NCI-H146 treated with DMSO at 0.1 percent for 48 hours (cell line): ENCODE results near the gene PCNX3.
A peak's percentile ranks its signal among the peaks of the same experiment; 100 is the strongest.
"Not testable (repeated sequence)": the region's sequence is repeated elsewhere in the genome, so short reads cannot be mapped to it uniquely, and the experiment has no call there.

Source experiments
- DNase-seq: peaks from one replicate; lab custom pipeline; 2025; ENCODE audit not compliant: unreplicated experiment; lab: John Stamatoyannopoulos, UW

The PCNX3 gene

GRCh38 chr11:65637794-65638419 is 22.3 kb downstream of the PCNX3 start, which contains the start of gene SIPA1:
Gene SIPA1 (plus strand): TSS chr11:65638101. CDS start chr11:65640922, 2,821 bp downstream.
- DNase-seq: peak; percentile 61

GRCh38 chr11:65639228-65639597 is 23.6 kb downstream of the PCNX3 start:
- not testable (repeated sequence) for DNase-seq

- DNase-seq: no peak
Measured at GRCh38 chr11:65639623-65640482, 24.3 kb downstream of the PCNX3 start.

GRCh38 chr11:65640483-65641296 is 25.1 kb downstream of the PCNX3 start:
- DNase-seq: no peak

GRCh38 chr11:65641297-65642013 is 25.9 kb downstream of the PCNX3 start:
- no peak for DNase-seq

- no peak for DNase-seq
Measured at GRCh38 chr11:65642014-65642671, 26.6 kb downstream of the PCNX3 start.

GRCh38 chr11:65643971-65644370 is 28.4 kb downstream of the PCNX3 start:
- DNase-seq: no peak

GRCh38 chr11:65644837-65645236 is 29.3 kb downstream of the PCNX3 start:
- no peak for DNase-seq

GRCh38 chr11:65645710-65646109 is 30.1 kb downstream of the PCNX3 start:
- no peak for DNase-seq

- no peak for DNase-seq
Measured at GRCh38 chr11:65646288-65646957, 30.8 kb downstream of the PCNX3 start.

- no peak for DNase-seq
Measured at GRCh38 chr11:65646958-65647701, 31.6 kb downstream of the PCNX3 start.

GRCh38 chr11:65648997-65649493 is 33.5 kb downstream of the PCNX3 start:
- DNase-seq: no peak

GRCh38 chr11:65649656-65650546 is 34.3 kb downstream of the PCNX3 start:
- no peak for DNase-seq

GRCh38 chr11:65650547-65651338 is 35.2 kb downstream of the PCNX3 start:
- DNase-seq: no peak

- no peak for DNase-seq
Measured at GRCh38 chr11:65651339-65651588, 35.7 kb downstream of the PCNX3 start.

- no peak for DNase-seq
Measured at GRCh38 chr11:65651589-65652510, 36.3 kb downstream of the PCNX3 start.
